Measurements from ENCODE around the gene MOB3A.

DNA sequence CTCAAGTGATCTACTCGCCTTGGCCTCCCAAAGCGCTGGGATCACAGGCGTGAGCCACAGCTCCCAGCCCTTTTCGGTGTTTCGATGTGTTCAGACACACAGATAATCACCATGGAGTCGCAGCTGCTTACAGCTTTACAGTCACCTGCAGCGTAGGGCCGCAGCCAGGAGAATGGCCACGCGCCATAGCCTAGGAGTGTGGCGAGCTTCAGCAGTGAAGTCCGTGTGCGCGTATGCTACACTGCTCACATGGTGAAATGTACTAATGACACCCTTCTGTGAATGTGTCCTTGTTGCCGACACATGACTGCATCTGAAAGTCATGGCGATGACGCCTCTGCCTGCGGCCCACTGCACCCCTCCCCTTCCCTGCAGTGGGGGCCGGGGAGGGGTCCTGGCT is 31.6 kb upstream of the MOB3A start:
- TF ChIP-seq, protein P1, sequence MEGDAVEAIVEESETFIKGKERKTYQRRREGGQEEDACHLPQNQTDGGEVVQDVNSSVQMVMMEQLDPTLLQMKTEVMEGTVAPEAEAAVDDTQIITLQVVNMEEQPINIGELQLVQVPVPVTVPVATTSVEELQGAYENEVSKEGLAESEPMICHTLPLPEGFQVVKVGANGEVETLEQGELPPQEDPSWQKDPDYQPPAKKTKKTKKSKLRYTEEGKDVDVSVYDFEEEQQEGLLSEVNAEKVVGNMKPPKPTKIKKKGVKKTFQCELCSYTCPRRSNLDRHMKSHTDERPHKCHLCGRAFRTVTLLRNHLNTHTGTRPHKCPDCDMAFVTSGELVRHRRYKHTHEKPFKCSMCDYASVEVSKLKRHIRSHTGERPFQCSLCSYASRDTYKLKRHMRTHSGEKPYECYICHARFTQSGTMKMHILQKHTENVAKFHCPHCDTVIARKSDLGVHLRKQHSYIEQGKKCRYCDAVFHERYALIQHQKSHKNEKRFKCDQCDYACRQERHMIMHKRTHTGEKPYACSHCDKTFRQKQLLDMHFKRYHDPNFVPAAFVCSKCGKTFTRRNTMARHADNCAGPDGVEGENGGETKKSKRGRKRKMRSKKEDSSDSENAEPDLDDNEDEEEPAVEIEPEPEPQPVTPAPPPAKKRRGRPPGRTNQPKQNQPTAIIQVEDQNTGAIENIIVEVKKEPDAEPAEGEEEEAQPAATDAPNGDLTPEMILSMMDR (IDR thresholded peaks at IDR 0.05): no peak
- no peak for TF ChIP-seq POLR2AphosphoS5 (IDR thresholded peaks at IDR 0.05)

Data from stomach (tissue), 4 donors.